DND-41 (cell line): ENCODE data around the gene SLC2A10.

Source experiments
- ATAC-seq: fragments of 200-7000 bp; cut with Tn5 transposase; 3 replicates; pipeline ENCODE4 v1.9.1; 2021; ENCODE audit warnings: low read depth; ENCODE audit not compliant: insufficient read depth
- DNase-seq: peaks from one replicate; pipeline ENCODE4 v3.0.0-alpha.2; 2020
- H2AFZ ChIP-seq: 2 replicates; pipeline ENCODE4 v1.6.0; 2012; ENCODE audit warnings: low read depth, low read length
- H3K27ac ChIP-seq: 2 replicates; pipeline ENCODE4 v1.5.1; 2012; ENCODE audit warnings: low read length, inconsistent platforms
- H3K27me3 ChIP-seq: fragments of 200-600 bp; sonication (generic); 2 replicates; pipeline ENCODE4 v1.6.0; 2012; ENCODE audit warnings: low read length, mild to moderate bottlenecking, inconsistent platforms; ENCODE audit not compliant: insufficient read depth, poor library complexity
- H3K36me3 ChIP-seq: 2 replicates; pipeline ENCODE4 v1.5.1; 2012; ENCODE audit warnings: low read length, inconsistent platforms; ENCODE audit not compliant: insufficient read depth
- H3K4me1 ChIP-seq: 2 replicates; pipeline ENCODE4 v1.5.1; 2012; ENCODE audit warnings: mild to moderate bottlenecking, low read length; ENCODE audit not compliant: insufficient read depth
- H3K4me2 ChIP-seq: 2 replicates; pipeline ENCODE4 v1.6.0; 2012; ENCODE audit warnings: mild to moderate bottlenecking, moderate library complexity, low read length, inconsistent platforms; ENCODE audit not compliant: insufficient read depth
- H3K4me3 ChIP-seq, 2 experiments: fragments of 200-600 bp in 1 of 2; shearing (Covaris generic) in 1 of 2; 2 replicates each; pipeline ENCODE4 v1.5.1; 2012 to 2016; ENCODE audit warnings: inconsistent platforms in 2 of 2, low read length in 2 of 2, mild to moderate bottlenecking in 2 of 2, low read depth in 1 of 2, moderate library complexity in 1 of 2
- H3K79me2 ChIP-seq: 2 replicates; pipeline ENCODE4 v1.6.0; 2012; ENCODE audit warnings: low read length, inconsistent platforms; ENCODE audit not compliant: insufficient read depth
- H3K9ac ChIP-seq: 2 replicates; pipeline ENCODE4 v1.6.0; 2012; ENCODE audit warnings: low read depth, mild to moderate bottlenecking, inconsistent platforms, low read length, moderate library complexity
- H3K9me3 ChIP-seq: 2 replicates; pipeline ENCODE4 v1.5.1; 2012; ENCODE audit warnings: low read length, moderate library complexity, mild to moderate bottlenecking, inconsistent platforms; ENCODE audit not compliant: insufficient read depth, severe bottlenecking
- H4K20me1 ChIP-seq: 2 replicates; pipeline ENCODE4 v1.6.0; 2012; ENCODE audit warnings: low read length; ENCODE audit not compliant: insufficient read depth
- EZH2 ChIP-seq: IDR thresholded peaks from 3 replicates; pipeline ENCODE4 v1.6.1; 2012; ENCODE audit warnings: borderline replicate concordance, low read depth, mild to moderate bottlenecking, moderate library complexity, low read length, inconsistent platforms; ENCODE audit not compliant: severe bottlenecking
- TF ChIP-seq, protein P1 (sequence below): IDR thresholded peaks from 2 replicates; pipeline ENCODE4 v1.5.1; 2012; ENCODE audit warnings: borderline replicate concordance, low read length, moderate library complexity, mild to moderate bottlenecking; ENCODE audit not compliant: poor library complexity, severe bottlenecking; ENCODE audit errors: extremely low read depth

SLC2A10 gene

DNA sequence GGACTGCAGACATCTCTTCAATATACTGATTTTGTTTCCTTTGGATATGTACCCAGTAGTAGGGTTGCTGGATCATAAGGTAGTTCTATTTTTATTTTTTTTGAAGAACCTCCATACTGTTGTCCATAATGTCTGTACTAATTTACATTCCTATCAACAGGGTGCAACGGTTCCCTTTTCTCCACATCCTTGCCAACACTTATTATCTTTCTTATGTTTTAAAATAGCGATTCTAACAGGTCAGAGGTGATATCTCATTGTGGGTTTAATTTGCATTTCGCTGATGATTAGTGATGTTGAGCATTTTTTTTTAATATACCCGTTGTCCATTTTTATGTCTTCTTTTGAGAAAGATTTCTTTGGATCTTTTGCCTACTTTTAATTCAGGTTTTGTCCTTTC lies 18.3 kb upstream of the SLC2A10 start:
- Histone ChIP-seq H3K4me2 (no peak overlapping the region), H3K79me2 (peaks cover 32% of the 10 kb centered on the region), H3K9ac (no peak overlapping the region), H4K20me1 (peaks cover 27% of the 10 kb centered on the region; the same call in 1 of the 2 replicates), H3K4me1 (peaks cover 33% of the 10 kb centered on the region), H3K27ac (no peak overlapping the region), H3K9me3 (no peaks in the 10 kb centered on the region), H2AFZ (no peak overlapping the region), H3K36me3 (peaks cover 12% of the 10 kb centered on the region), H3K4me3 (no peak overlapping the region), H3K27me3 (no peaks in the 10 kb centered on the region)
- DNase-seq (no peak), ATAC-seq (no peak)
- TF ChIP-seq, protein P1, sequence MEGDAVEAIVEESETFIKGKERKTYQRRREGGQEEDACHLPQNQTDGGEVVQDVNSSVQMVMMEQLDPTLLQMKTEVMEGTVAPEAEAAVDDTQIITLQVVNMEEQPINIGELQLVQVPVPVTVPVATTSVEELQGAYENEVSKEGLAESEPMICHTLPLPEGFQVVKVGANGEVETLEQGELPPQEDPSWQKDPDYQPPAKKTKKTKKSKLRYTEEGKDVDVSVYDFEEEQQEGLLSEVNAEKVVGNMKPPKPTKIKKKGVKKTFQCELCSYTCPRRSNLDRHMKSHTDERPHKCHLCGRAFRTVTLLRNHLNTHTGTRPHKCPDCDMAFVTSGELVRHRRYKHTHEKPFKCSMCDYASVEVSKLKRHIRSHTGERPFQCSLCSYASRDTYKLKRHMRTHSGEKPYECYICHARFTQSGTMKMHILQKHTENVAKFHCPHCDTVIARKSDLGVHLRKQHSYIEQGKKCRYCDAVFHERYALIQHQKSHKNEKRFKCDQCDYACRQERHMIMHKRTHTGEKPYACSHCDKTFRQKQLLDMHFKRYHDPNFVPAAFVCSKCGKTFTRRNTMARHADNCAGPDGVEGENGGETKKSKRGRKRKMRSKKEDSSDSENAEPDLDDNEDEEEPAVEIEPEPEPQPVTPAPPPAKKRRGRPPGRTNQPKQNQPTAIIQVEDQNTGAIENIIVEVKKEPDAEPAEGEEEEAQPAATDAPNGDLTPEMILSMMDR = no peak
- no peak for TF ChIP-seq EZH2

GRCh38 chr20:46694484-46694883 lies 15.0 kb upstream of the SLC2A10 start:
- no peak overlapping the region for H3K27ac ChIP-seq
- TF ChIP-seq, protein P1 = no peak
- no peak for TF ChIP-seq EZH2

GRCh38 chr20:46695892-46696291 lies 13.6 kb upstream of the SLC2A10 start:
- DNase-seq = no peak
- TF ChIP-seq, protein P1 = no peak
- TF ChIP-seq EZH2 = no peak
- Histone ChIP-seq H3K4me2 (no peak overlapping the region), H3K4me3 (no peak overlapping the region), H3K27me3 (no peaks in the 10 kb centered on the region), H3K9me3 (no peaks in the 10 kb centered on the region), H3K79me2 (no peaks in the 10 kb centered on the region), H3K4me1 (no peaks in the 10 kb centered on the region; the same call in 1 of the 2 replicates), H2AFZ (no peak overlapping the region), H3K27ac (no peak overlapping the region), H3K36me3 (no peaks in the 10 kb centered on the region), H3K9ac (no peak overlapping the region), H4K20me1 (no peaks in the 10 kb centered on the region)
- no peak for ATAC-seq

More at GRCh38 chr20:46694484-46694883, 15.0 kb upstream of the SLC2A10 start:
- Histone ChIP-seq H3K27me3 (no peaks in the 10 kb centered on the region), H2AFZ (peak overlapping the region; percentile 45; the same call in 1 of the 2 replicates), H3K36me3 (no peaks in the 10 kb centered on the region), H3K9me3 (no peaks in the 10 kb centered on the region), H3K79me2 (no peaks in the 10 kb centered on the region), H3K4me2 (no peak overlapping the region), H4K20me1 (no peaks in the 10 kb centered on the region), H3K4me1 (peaks cover 9% of the 10 kb centered on the region), H3K9ac (no peak overlapping the region), H3K4me3 (no peak overlapping the region)
- peak; percentile 26 for DNase-seq
- 0 out of 3 replicates have a peak, but pooled peaks have one; percentile 20 for ATAC-seq
